ENCODE results near the gene CCDC85C.

GRCh38 chr14:99592933-99593753 is 10.9 kb downstream of the CCDC85C start:
- no peak for TF ChIP-seq EGR1 (IDR thresholded peaks at IDR 0.05; ENCODE audit: low read depth in 2 of 2)
- no peak for TF ChIP-seq MAX (IDR thresholded peaks at IDR 0.05)
- no peak for TF ChIP-seq CTCF (IDR thresholded peaks at IDR 0.05; ENCODE audit: low read depth, low read length, missing input control)
- no peak for TF ChIP-seq HNF4G (IDR thresholded peaks at IDR 0.05)
- TF ChIP-seq TAF1 (conservative IDR thresholded peaks at IDR 0.05) = no peak
- TF ChIP-seq JUND (IDR thresholded peaks at IDR 0.05) = no peak
- no peak for TF ChIP-seq NR2F2 (IDR thresholded peaks at IDR 0.05)
- no peak for TF ChIP-seq REST (IDR thresholded peaks at IDR 0.05)
- no peak for TF ChIP-seq SP1 (IDR thresholded peaks at IDR 0.05)
- TF ChIP-seq ATF3 (IDR thresholded peaks at IDR 0.05) = no peak
- no peak for TF ChIP-seq YY1 (IDR thresholded peaks at IDR 0.05)
- TF ChIP-seq RAD21 (IDR thresholded peaks at IDR 0.05) = no peak
- TF ChIP-seq GABPA (IDR thresholded peaks at IDR 0.05 in 1 of 2, conservative IDR thresholded peaks at IDR 0.05 in 1 of 2) = no peak
- TF ChIP-seq RXRA (IDR thresholded peaks at IDR 0.05) = no peak

Data from liver (tissue), 3 donors.